HEK293 (cell line): Measurements from ENCODE around the gene CBX2.

Experiments used
- ZNF138 ChIP-seq: fragments of 450-650 bp; formaldehyde crosslinking; IDR thresholded peaks from 2 replicates; pipeline ENCODE4 v1.5.1; 2016; ENCODE audit warnings: missing biosample characterization, missing genetic modification characterization, borderline replicate concordance
- ZNF37A ChIP-seq: fragments of 450-650 bp; IDR thresholded peaks from 2 replicates; pipeline ENCODE4 v1.5.1; 2018; ENCODE audit warnings: missing biosample characterization, missing genetic modification characterization
- TF ChIP-seq, protein P1 (sequence below): fragments of 450-650 bp; formaldehyde crosslinking; IDR thresholded peaks from 2 replicates; pipeline ENCODE4 v1.5.1; 2016; ENCODE audit warnings: missing biosample characterization, missing genetic modification characterization

DNA sequence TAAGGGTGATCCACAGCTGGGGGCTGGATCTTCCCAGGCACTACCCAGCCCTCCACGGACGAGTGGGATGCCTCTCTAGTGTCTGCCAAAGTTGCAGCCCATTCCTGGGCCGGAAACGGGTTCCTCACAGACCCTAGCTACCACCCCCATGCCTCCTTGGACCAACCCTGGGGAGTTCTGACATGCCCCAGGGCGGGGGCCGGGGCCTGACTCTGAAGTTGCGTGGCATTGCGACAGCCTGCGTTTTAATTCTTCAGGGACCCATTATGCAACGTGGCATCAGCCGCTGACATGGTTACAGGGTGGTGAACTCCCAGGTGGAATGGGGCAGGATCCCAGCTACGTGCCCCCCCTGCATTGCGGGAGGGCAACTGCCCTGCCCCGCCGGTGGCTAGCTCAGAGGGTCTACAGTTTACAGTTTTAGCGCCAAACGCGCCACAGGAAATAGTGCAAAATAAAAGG, 58.6 kb downstream of the CBX2 start:
- TF ChIP-seq, protein P1, sequence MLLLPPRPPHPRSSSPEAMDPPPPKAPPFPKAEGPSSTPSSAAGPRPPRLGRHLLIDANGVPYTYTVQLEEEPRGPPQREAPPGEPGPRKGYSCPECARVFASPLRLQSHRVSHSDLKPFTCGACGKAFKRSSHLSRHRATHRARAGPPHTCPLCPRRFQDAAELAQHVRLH, result no peak
- TF ChIP-seq ZNF37A, result no peak
- no peak for TF ChIP-seq ZNF138 (tag by site-specific recombination)
